ENCODE data around the gene GPR84. TPM values are rescaled to one million over a fixed set of nuclear protein-coding genes. Genes with fewer than 3 reads are reported as not detected.
A peak's percentile ranks its signal among the peaks of the same experiment; 100 is the strongest.

GPR84 gene
- total and polyA plus RNA-seq, 2 of the 13 experiments (the other 11 are each of a cell fraction or from before 2014, with no cell fraction given): not detected

DNA sequence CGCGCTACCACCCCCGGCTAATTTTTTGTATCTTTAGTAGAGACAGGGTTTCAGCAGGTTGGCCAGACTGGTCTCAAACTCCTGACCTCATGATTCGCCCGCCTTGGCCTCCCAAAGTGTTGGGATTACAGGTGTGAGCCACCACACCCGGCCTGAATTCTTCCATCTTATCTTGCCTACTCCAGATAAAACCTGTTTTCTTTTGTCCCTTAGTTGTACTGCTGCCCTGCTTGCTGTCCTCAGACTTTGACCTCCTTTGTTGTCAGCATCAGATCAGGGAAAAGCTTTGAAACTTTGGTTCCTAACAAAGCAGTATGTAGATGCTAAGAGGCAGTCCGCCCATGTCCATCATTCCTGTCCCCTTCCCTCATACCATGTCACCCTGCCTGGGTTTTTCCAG, 23.4 kb downstream of the GPR84 start:
- FAIRE-seq: peak; percentile 43
- Histone ChIP-seq H3K4me1 (ENCODE audit: insufficient read depth, low read length) (peaks cover 57% of the 10 kb centered on the region), H2AFZ (ENCODE audit: low read length) (no peak overlapping the region), H3K4me2 (ENCODE audit: low read depth, low read length) (no peak overlapping the region), H3K4me3 (replicated peaks in 1 of 3; ENCODE audit: insufficient read depth in 1 of 3, low read depth in 2 of 3, low read length in 3 of 3) (no peak overlapping the region), H3K9me3 (ENCODE audit: low read length) (no peaks in the 10 kb centered on the region), H3K27me3 (ENCODE audit: control insufficient read depth in 1 of 2, insufficient read depth in 2 of 2, low read length in 2 of 2) (no peaks in the 10 kb centered on the region), H3K9ac (ENCODE audit: insufficient read depth, low read depth, low read length) (no peak overlapping the region), H3K79me2 (ENCODE audit: insufficient read depth, low read length) (peaks cover 5% of the 10 kb centered on the region), H3K36me3 (replicated peaks in 1 of 2; ENCODE audit: control insufficient read depth in 1 of 2, insufficient read depth in 2 of 2, low read length in 2 of 2) (peaks cover 16 to 44% of the 10 kb centered on the region in 2 experiments), H4K20me1 (ENCODE audit: insufficient read depth, low read length) (no peaks in the 10 kb centered on the region), H3K27ac (ENCODE audit: extremely low read length, insufficient read depth, low read length) (no peak overlapping the region)
- intact Hi-C loops (cut with micrococcal nuclease; ENCODE audit: unreplicated experiment): no loop called here
- WGBS (ENCODE audit: low lambda C conversion rate): 84% methylated on average over 7 of the region's 7 CpGs
- ChIA-PET CTCF (ENCODE audit: low intra/inter-chr PET ratio, low total read pairs) (no interaction called here), POLR2A (interaction anchor here (1.0 to 1.5 kb wide), 3 partner anchors 16 to 61 kb away, joined by 3 to 5 read pairs (median 4); partner anchors contain the start of genes CBX5, COPZ1 and HNRNPA1)
- peak; percentile 46 for DNase-seq (ENCODE audit: low spot score)
- in situ Hi-C loops (cut with HindIII; ENCODE audit: extremely low pct_ligation_motif_present, low pct_unique_long_range_greater_than_20kb): no loop called here
- BruUV-seq (replicated peaks): no TSS peak
- peak; percentile 35; the same call in 2 of the 3 replicates for ATAC-seq
- TF ChIP-seq SOX5 (CRISPR knock-in tag; IDR thresholded peaks at IDR 0.05; ENCODE audit: borderline replicate concordance): peak; percentile 81
- TF ChIP-seq, protein P1, sequence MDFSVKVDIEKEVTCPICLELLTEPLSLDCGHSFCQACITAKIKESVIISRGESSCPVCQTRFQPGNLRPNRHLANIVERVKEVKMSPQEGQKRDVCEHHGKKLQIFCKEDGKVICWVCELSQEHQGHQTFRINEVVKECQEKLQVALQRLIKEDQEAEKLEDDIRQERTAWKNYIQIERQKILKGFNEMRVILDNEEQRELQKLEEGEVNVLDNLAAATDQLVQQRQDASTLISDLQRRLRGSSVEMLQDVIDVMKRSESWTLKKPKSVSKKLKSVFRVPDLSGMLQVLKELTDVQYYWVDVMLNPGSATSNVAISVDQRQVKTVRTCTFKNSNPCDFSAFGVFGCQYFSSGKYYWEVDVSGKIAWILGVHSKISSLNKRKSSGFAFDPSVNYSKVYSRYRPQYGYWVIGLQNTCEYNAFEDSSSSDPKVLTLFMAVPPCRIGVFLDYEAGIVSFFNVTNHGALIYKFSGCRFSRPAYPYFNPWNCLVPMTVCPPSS (IDR thresholded peaks at IDR 0.05): no peak
- TF ChIP-seq ZNF709 (CRISPR knock-in tag; IDR thresholded peaks at IDR 0.05): no peak
- no peak for TF ChIP-seq MNT (IDR thresholded peaks at IDR 0.05)
- TF ChIP-seq ZNF713 (CRISPR knock-in tag; IDR thresholded peaks at IDR 0.05): no peak
- TF ChIP-seq ZNF367 (CRISPR knock-in tag; IDR thresholded peaks at IDR 0.05; ENCODE audit: borderline replicate concordance): no peak
- no peak for TF ChIP-seq POLR2G (IDR thresholded peaks at IDR 0.05; ENCODE audit: low read depth, low read length)
- no peak for TF ChIP-seq SALL2 (CRISPR knock-in tag; IDR thresholded peaks at IDR 0.05)
- no peak for TF ChIP-seq SP1 (IDR thresholded peaks at IDR 0.05)
- no peak for TF ChIP-seq SP1 (CRISPR knock-in tag; IDR thresholded peaks at IDR 0.05)
- 0 out of 2 replicates have a peak, but pooled peaks have one; percentile 30 for TF ChIP-seq SOX13 (IDR thresholded peaks at IDR 0.05)
- peak in 1 of 2 experiments; percentile 93; a peak in 2 of 4 replicates for TF ChIP-seq SOX13 (CRISPR knock-in tag; conservative IDR thresholded peaks at IDR 0.05 in 1 of 2, IDR thresholded peaks at IDR 0.05 in 1 of 2)
- TF ChIP-seq HNF4A (CRISPR knock-in tag; IDR thresholded peaks at IDR 0.05): peak; percentile 54
- TF ChIP-seq ATF7-NPFF (CRISPR knock-in tag; IDR thresholded peaks at IDR 0.05; ENCODE audit: low read depth): no peak
- no peak for TF ChIP-seq UBTF (CRISPR knock-in tag; IDR thresholded peaks at IDR 0.05)
- TF ChIP-seq SAP130 (CRISPR knock-in tag; IDR thresholded peaks at IDR 0.05; ENCODE audit: low read depth): peak; percentile 24; the same call in 1 of the 2 replicates
- TF ChIP-seq SOX6 (IDR thresholded peaks at IDR 0.05): no peak
- peak; percentile 80 for TF ChIP-seq SOX6 (CRISPR knock-in tag; IDR thresholded peaks at IDR 0.05)
- TF ChIP-seq NR2F2 (IDR thresholded peaks at IDR 0.05; ENCODE audit: borderline replicate concordance, low read depth): no peak
